Stimulated activated naive B cell treated with anti-CD40 and anti-IgM and Interleukin-4, amounts not matched to agents 10 μg/mL and 1 μg/mL and 100 μg/mL, for 72 hours (primary cell): ENCODE measurements around the gene GSTM2.
A peak's percentile ranks its signal among the peaks of the same experiment; 100 is the strongest.
"Not testable (repeated sequence)": the region's sequence is repeated elsewhere in the genome, so short reads cannot be mapped to it uniquely, and the experiment has no call there.

Source experiments
- ATAC-seq, 2 donors: fragments of 150-1000 bp; cut with Tn5 transposase; replicated peaks; 2 replicates each; pipeline ENCODE4 v1.10.0; 2021; ENCODE audit warnings: moderate library complexity in 1 of 2
- DNase-seq: peaks from one replicate; pipeline ENCODE4 v3.0.0; 2021
- H3K27ac Mint-ChIP-seq: one replicate; pipeline ENCODE4 v1.8.0; 2022; ENCODE audit warnings: mild to moderate bottlenecking, mixed read lengths
- H3K27me3 Mint-ChIP-seq, 2 donors: one replicate each; pipeline ENCODE4 v1.8.0; 2022; ENCODE audit warnings: mixed read lengths in 2 of 2
- H3K36me3 Mint-ChIP-seq, 2 donors: one replicate each; pipeline ENCODE4 v1.8.0; 2022; ENCODE audit warnings: mixed read lengths in 2 of 2, mild to moderate bottlenecking in 1 of 2
- H3K4me1 Mint-ChIP-seq, 2 donors: one replicate each; pipeline ENCODE4 v1.8.0; 2022; ENCODE audit warnings: mixed read lengths in 2 of 2, mild to moderate bottlenecking in 1 of 2
- H3K4me3 Mint-ChIP-seq, 2 donors: one replicate each; pipeline ENCODE4 v1.8.0; 2022; ENCODE audit warnings: mild to moderate bottlenecking in 2 of 2, mixed read lengths in 2 of 2, moderate library complexity in 1 of 2
- H3K9me3 Mint-ChIP-seq, 2 donors: one replicate each; pipeline ENCODE4 v1.8.0; 2022; ENCODE audit warnings: mixed read lengths in 2 of 2, mild to moderate bottlenecking in 1 of 2

Gene GSTM2

GRCh38 chr1:109689844-109690405, 22.1 kb downstream of the GSTM2 start:
- DNase-seq (no peak), ATAC-seq (no peak)
- Mint-ChIP-seq H3K9me3 (no peaks in the 10 kb centered on the region), H3K27ac (no peak overlapping the region), H3K4me1 (peaks cover 10 to 20% of the 10 kb centered on the region in 2 donors), H3K36me3 (peaks cover 4% of the 10 kb centered on the region in 2 donors), H3K27me3 (no peaks in the 10 kb centered on the region), H3K4me3 (no peak overlapping the region)

- H3K9me3 Mint-ChIP-seq, result no peaks in the 10 kb centered on the region
- H3K4me3 Mint-ChIP-seq, result no peak overlapping the region
- no peak overlapping the region for H3K27ac Mint-ChIP-seq
- DNase-seq, result no peak
- H3K36me3 Mint-ChIP-seq, result peaks cover 4 to 6% of the 10 kb centered on the region in 2 donors
- no peaks in the 10 kb centered on the region for H3K27me3 Mint-ChIP-seq
- no peak for ATAC-seq
- peaks cover 10 to 20% of the 10 kb centered on the region in 2 donors for H3K4me1 Mint-ChIP-seq
Observed at GRCh38 chr1:109691759-109692158, 23.9 kb downstream of the GSTM2 start.

- not testable (repeated sequence) for H3K9me3 Mint-ChIP-seq, DNase-seq, H3K27ac Mint-ChIP-seq, H3K27me3 Mint-ChIP-seq, H3K36me3 Mint-ChIP-seq, H3K4me3 Mint-ChIP-seq, H3K4me1 Mint-ChIP-seq, ATAC-seq
Observed at GRCh38 chr1:109694400-109694799, 26.5 kb downstream of the GSTM2 start.

GRCh38 chr1:109695138-109695537, 27.3 kb downstream of the GSTM2 start:
- H3K36me3 Mint-ChIP-seq, H3K9me3 Mint-ChIP-seq, H3K27me3 Mint-ChIP-seq, H3K27ac Mint-ChIP-seq, H3K4me1 Mint-ChIP-seq, H3K4me3 Mint-ChIP-seq, ATAC-seq, DNase-seq: not testable (repeated sequence)

GRCh38 chr1:109697066-109697465, 29.2 kb downstream of the GSTM2 start:
- ATAC-seq (no peak), DNase-seq (no peak)
- no peak overlapping the region for H3K27ac Mint-ChIP-seq
- no peaks in the 10 kb centered on the region for H3K9me3 Mint-ChIP-seq
- no peaks in the 10 kb centered on the region for H3K27me3 Mint-ChIP-seq
- H3K4me3 Mint-ChIP-seq, result no peak overlapping the region
- H3K4me1 Mint-ChIP-seq, result no peaks in the 10 kb centered on the region
- peaks cover 0 to 8% of the 10 kb centered on the region in 2 donors for H3K36me3 Mint-ChIP-seq

GRCh38 chr1:109697861-109698260, 30.0 kb downstream of the GSTM2 start:
- not testable (repeated sequence) for H3K4me3 Mint-ChIP-seq, H3K9me3 Mint-ChIP-seq, H3K27me3 Mint-ChIP-seq, ATAC-seq, H3K27ac Mint-ChIP-seq, H3K36me3 Mint-ChIP-seq, DNase-seq, H3K4me1 Mint-ChIP-seq

GRCh38 chr1:109702940-109703339, 35.1 kb downstream of the GSTM2 start:
- DNase-seq, ATAC-seq, H3K4me3 Mint-ChIP-seq, H3K4me1 Mint-ChIP-seq, H3K27ac Mint-ChIP-seq, H3K27me3 Mint-ChIP-seq: not testable (repeated sequence)
- Mint-ChIP-seq H3K36me3 (peaks cover 8 to 15% of the 10 kb centered on the region in 2 donors), H3K9me3 (peaks cover 8 to 12% of the 10 kb centered on the region in 2 donors)

GRCh38 chr1:109704173-109704572, 36.3 kb downstream of the GSTM2 start:
- ATAC-seq, result no peak
- Mint-ChIP-seq H3K4me3 (no peak overlapping the region), H3K4me1 (peaks cover 0 to 5% of the 10 kb centered on the region in 2 donors), H3K27me3 (peaks cover 5 to 6% of the 10 kb centered on the region in 2 donors), H3K9me3 (peaks cover 9 to 20% of the 10 kb centered on the region in 2 donors), H3K36me3 (peaks cover 15 to 25% of the 10 kb centered on the region in 2 donors), H3K27ac (no peak overlapping the region)
- no peak for DNase-seq

- Mint-ChIP-seq H3K4me3 (no peak overlapping the region), H3K36me3 (peaks cover 19 to 30% of the 10 kb centered on the region in 2 donors), H3K27me3 (peaks cover 5 to 6% of the 10 kb centered on the region in 2 donors), H3K9me3 (peaks cover 14 to 23% of the 10 kb centered on the region in 2 donors), H3K27ac (no peak overlapping the region), H3K4me1 (peaks cover 0 to 5% of the 10 kb centered on the region in 2 donors)
- ATAC-seq (no peak), DNase-seq (no peak)
Observed at GRCh38 chr1:109705411-109705810, 37.6 kb downstream of the GSTM2 start.

- not testable (repeated sequence) for H3K27ac Mint-ChIP-seq, ATAC-seq, DNase-seq, H3K4me3 Mint-ChIP-seq
- Mint-ChIP-seq H3K4me1 (peaks cover 3 to 12% of the 10 kb centered on the region in 2 donors), H3K36me3 (peaks cover 16 to 24% of the 10 kb centered on the region in 2 donors), H3K27me3 (peaks cover 20 to 26% of the 10 kb centered on the region in 2 donors), H3K9me3 (peaks cover 13 to 16% of the 10 kb centered on the region in 2 donors)
Observed at GRCh38 chr1:109708949-109709348, 41.1 kb downstream of the GSTM2 start.

- peaks cover 5 to 12% of the 10 kb centered on the region in 2 donors for H3K9me3 Mint-ChIP-seq
- not testable (repeated sequence) for H3K4me3 Mint-ChIP-seq, ATAC-seq
Observed at GRCh38 chr1:109709822-109710221, 42.0 kb downstream of the GSTM2 start.

GRCh38 chr1:109711593-109712320, 43.9 kb downstream of the GSTM2 start, which contains the start of gene GSTM5:
Gene GSTM5 (plus strand): TSS chr1:109712251. CDS start chr1:109712313, 62 bp downstream.
- Mint-ChIP-seq H3K4me3 (peak within 1 kb of the TSS; percentile 46 to 75), H3K9me3 (peaks cover 5 to 12% of the 10 kb centered on the region in 2 donors), H3K36me3 (peaks cover 13 to 16% of the 10 kb centered on the region in 2 donors), H3K27me3 (peaks cover 20 to 30% of the 10 kb centered on the region in 2 donors), H3K4me1 (peaks cover 3 to 12% of the 10 kb centered on the region in 2 donors)
- ATAC-seq, result peak; percentile 50 to 61
- not testable (repeated sequence) for H3K27ac Mint-ChIP-seq, DNase-seq

More at GRCh38 chr1:109709822-109710221, 42.0 kb downstream of the GSTM2 start:
- peaks cover 13 to 16% of the 10 kb centered on the region in 2 donors for H3K36me3 Mint-ChIP-seq
- H3K27ac Mint-ChIP-seq, DNase-seq: not testable (repeated sequence)
- H3K27me3 Mint-ChIP-seq, result peaks cover 20 to 30% of the 10 kb centered on the region in 2 donors
- H3K4me1 Mint-ChIP-seq, result peaks cover 3 to 12% of the 10 kb centered on the region in 2 donors

- DNase-seq (no peak), ATAC-seq (peak; percentile 34 to 54)
- Mint-ChIP-seq H3K4me3 (peak overlapping the region; percentile 46 to 75), H3K4me1 (peaks cover 3 to 12% of the 10 kb centered on the region in 2 donors), H3K27ac (no peak overlapping the region), H3K9me3 (peaks cover 5 to 12% of the 10 kb centered on the region in 2 donors), H3K36me3 (peaks cover 13 to 16% of the 10 kb centered on the region in 2 donors), H3K27me3 (peaks cover 21 to 30% of the 10 kb centered on the region in 2 donors)
Observed at GRCh38 chr1:109712321-109712864, 44.5 kb downstream of the GSTM2 start.

- H3K36me3 Mint-ChIP-seq, result peaks cover 8% of the 10 kb centered on the region in 2 donors
- H3K27me3 Mint-ChIP-seq, result peaks cover 28 to 30% of the 10 kb centered on the region in 2 donors
- H3K9me3 Mint-ChIP-seq, result peaks cover 5 to 6% of the 10 kb centered on the region in 2 donors
- ATAC-seq (no peak), DNase-seq (no peak)
- no peak overlapping the region for H3K4me3 Mint-ChIP-seq
- peaks cover 5 to 12% of the 10 kb centered on the region in 2 donors for H3K4me1 Mint-ChIP-seq
- H3K27ac Mint-ChIP-seq, result no peak overlapping the region
Observed at GRCh38 chr1:109713636-109714035, 45.8 kb downstream of the GSTM2 start.
